GM19099 (cell line): ENCODE measurements around the gene KCNMA1.

Experiments
- POLR2A ChIP-seq: IDR thresholded peaks from 3 replicates; pipeline ENCODE4 v1.6.1; 2011; ENCODE audit warnings: low read depth; ENCODE audit not compliant: insufficient read length; ENCODE audit errors: extremely low read depth

KCNMA1 gene

GRCh38 chr10:76858721-76859120 lies 778.9 kb downstream of the KCNMA1 start:
- TF ChIP-seq POLR2A: no peak

GRCh38 chr10:76840802-76841201 lies 796.8 kb downstream of the KCNMA1 start:
- TF ChIP-seq POLR2A: no peak

GRCh38 chr10:76839276-76839675 lies 798.3 kb downstream of the KCNMA1 start:
- TF ChIP-seq POLR2A: no peak

GRCh38 chr10:76830218-76830617 lies 807.4 kb downstream of the KCNMA1 start:
- no peak for TF ChIP-seq POLR2A

DNA sequence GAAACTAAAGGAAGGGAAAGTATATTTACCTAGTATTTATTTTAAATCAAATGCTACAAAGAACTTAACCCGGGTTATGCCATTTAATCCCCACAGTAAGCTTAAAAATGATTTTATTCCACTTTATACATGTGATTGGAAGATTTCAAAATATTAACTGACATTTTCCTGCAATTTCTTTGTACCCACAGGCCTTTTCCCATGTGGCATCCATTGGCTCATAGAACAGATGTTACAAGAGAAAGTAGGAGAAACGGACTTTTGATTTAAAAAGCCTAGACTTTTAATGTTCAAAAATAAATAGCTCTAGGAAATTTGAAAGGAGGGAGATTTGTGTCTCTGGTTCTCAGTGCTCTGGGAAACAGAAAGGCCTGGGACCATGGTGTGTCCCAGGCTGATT lies 807.9 kb downstream of the KCNMA1 start:
- TF ChIP-seq POLR2A: no peak
